SK-N-SH (cell line): Measurements from ENCODE around the gene DAB1.

Source experiments
- CHD2 ChIP-seq: fragments of 150-350 bp; IDR thresholded peaks from 2 replicates; pipeline ENCODE4 v1.6.1; 2018; ENCODE audit warnings: low read length; ENCODE audit not compliant: partially characterized antibody
- ELF1 ChIP-seq: IDR thresholded peaks from 2 replicates; pipeline ENCODE4 v1.4.0; 2012
- EP300 ChIP-seq, 2 experiments: IDR thresholded peaks; 2 replicates each; pipeline versions ENCODE4 v1.4.0 to v1.6.1; 2012; ENCODE audit warnings: borderline replicate concordance in 1 of 2, low read depth in 1 of 2, low read length in 1 of 2
- EZH2phosphoT487 ChIP-seq: fragments of 200-600 bp; sonication (generic); IDR thresholded peaks from 2 replicates; pipeline ENCODE4 v1.6.1; 2017; ENCODE audit warnings: low read depth, mixed run types, mild to moderate bottlenecking, antibody characterized with exemption, moderate library complexity, borderline replicate concordance
- MAX ChIP-seq: IDR thresholded peaks from 2 replicates; pipeline ENCODE4 v1.4.0; 2012; ENCODE audit warnings: low read depth
- NRF1 ChIP-seq: IDR thresholded peaks from 2 replicates; pipeline ENCODE4 v1.6.1; 2012; ENCODE audit warnings: low read depth, mild to moderate bottlenecking, low read length
- POLR2AphosphoS5 ChIP-seq: IDR thresholded peaks from 2 replicates; pipeline ENCODE4 v1.6.1; 2012; ENCODE audit warnings: low read depth, low read length
- RAD21 ChIP-seq: IDR thresholded peaks from 2 replicates; pipeline ENCODE4 v1.6.1; 2012; ENCODE audit warnings: mild to moderate bottlenecking, low read length
- REST ChIP-seq: IDR thresholded peaks from 2 replicates; pipeline ENCODE4 v1.6.1; 2012; ENCODE audit warnings: mild to moderate bottlenecking, low read depth, low read length, moderate library complexity
- SMC3 ChIP-seq: IDR thresholded peaks from 2 replicates; pipeline ENCODE4 v1.6.1; 2012; ENCODE audit warnings: low read depth, low read length, improper control_type of control experiment
- TAF1 ChIP-seq: IDR thresholded peaks from 2 replicates; pipeline ENCODE4 v1.6.1; 2012; ENCODE audit warnings: low read depth, mild to moderate bottlenecking, low read length, moderate library complexity, borderline replicate concordance
- TCF12 ChIP-seq: IDR thresholded peaks from 2 replicates; pipeline ENCODE4 v1.4.0; 2012
- TF ChIP-seq, protein P1 (sequence below): fragments of 200-600 bp; sonication (generic); IDR thresholded peaks from 2 replicates; pipeline ENCODE4 v1.6.1; 2017; ENCODE audit warnings: antibody characterized with exemption, mild to moderate bottlenecking, moderate library complexity
- TF ChIP-seq, protein P2 (sequence below): fragments of 150-350 bp; IDR thresholded peaks from 2 replicates; pipeline ENCODE4 v1.6.1; 2017; ENCODE audit warnings: antibody characterized with exemption, low read length, low read depth, borderline replicate concordance

DNA sequence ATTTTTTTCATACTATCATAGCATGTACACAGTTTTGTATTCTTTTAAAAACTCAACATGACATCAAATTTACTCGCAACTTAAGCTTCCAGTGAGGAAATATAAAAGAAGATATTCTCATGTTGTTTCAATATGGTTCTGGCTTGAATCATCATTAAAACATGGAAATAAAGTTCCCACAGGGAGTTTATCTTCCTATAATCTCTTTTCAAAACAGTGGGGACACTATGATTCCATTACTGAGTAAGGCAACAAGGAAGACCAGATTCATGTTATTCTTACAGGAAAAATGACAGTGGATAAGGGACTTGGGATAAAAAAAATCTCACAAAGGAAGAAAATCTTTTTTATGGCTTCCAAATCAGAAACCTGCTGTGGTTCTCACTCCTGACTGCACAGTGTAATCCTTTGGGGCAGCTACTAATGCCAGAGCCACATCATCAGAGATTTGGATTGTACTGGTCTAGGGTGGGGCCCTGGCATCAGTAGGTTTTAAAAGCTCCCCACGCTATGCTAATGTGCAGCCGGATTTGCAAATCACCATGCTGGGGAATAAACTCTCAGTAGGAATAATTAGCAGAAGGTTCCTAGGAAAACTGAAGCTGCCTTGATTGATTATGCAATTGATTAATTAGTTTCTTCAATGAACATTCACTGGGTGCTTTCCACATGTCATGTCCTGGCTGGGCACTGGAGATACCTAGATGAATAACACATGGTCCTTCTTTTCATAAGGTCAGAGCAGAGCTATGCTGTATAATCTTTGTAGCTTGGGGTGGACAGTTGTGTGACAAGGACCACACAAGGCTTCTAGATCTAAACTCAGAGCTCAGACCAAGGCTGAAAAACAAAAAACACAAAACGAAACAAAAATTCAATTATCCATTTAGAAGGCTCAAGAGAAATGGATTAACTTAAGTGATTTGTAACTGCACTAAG lies 386.9 kb downstream of the DAB1 start:
- TF ChIP-seq, protein P1, sequence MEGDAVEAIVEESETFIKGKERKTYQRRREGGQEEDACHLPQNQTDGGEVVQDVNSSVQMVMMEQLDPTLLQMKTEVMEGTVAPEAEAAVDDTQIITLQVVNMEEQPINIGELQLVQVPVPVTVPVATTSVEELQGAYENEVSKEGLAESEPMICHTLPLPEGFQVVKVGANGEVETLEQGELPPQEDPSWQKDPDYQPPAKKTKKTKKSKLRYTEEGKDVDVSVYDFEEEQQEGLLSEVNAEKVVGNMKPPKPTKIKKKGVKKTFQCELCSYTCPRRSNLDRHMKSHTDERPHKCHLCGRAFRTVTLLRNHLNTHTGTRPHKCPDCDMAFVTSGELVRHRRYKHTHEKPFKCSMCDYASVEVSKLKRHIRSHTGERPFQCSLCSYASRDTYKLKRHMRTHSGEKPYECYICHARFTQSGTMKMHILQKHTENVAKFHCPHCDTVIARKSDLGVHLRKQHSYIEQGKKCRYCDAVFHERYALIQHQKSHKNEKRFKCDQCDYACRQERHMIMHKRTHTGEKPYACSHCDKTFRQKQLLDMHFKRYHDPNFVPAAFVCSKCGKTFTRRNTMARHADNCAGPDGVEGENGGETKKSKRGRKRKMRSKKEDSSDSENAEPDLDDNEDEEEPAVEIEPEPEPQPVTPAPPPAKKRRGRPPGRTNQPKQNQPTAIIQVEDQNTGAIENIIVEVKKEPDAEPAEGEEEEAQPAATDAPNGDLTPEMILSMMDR, result no peak
- TF ChIP-seq NRF1 (no peak), REST (no peak), ELF1 (no peak), EP300 (IDR thresholded peaks at IDR 0.05; ENCODE audit: borderline replicate concordance in 1 of 2, low read depth in 1 of 2, low read length in 1 of 2) (no peak), RAD21 (no peak), EZH2phosphoT487 (no peak), POLR2AphosphoS5 (no peak), MAX (no peak), CHD2 (no peak), TCF12 (no peak), SMC3 (no peak), TAF1 (no peak)
- TF ChIP-seq, protein P2, sequence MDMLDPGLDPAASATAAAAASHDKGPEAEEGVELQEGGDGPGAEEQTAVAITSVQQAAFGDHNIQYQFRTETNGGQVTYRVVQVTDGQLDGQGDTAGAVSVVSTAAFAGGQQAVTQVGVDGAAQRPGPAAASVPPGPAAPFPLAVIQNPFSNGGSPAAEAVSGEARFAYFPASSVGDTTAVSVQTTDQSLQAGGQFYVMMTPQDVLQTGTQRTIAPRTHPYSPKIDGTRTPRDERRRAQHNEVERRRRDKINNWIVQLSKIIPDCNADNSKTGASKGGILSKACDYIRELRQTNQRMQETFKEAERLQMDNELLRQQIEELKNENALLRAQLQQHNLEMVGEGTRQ, result no peak
